Measurements from ENCODE around the gene SRR. TPM values are rescaled to one million over a fixed set of nuclear protein-coding genes. Genes with fewer than 3 reads are reported as not detected.
A peak's percentile ranks its signal among the peaks of the same experiment; 100 is the strongest.

Gene SRR
- total and polyA plus RNA-seq, 5 donors from 2014 or later = 2.9 to 9.2 (median 7.8) TPM

DNA sequence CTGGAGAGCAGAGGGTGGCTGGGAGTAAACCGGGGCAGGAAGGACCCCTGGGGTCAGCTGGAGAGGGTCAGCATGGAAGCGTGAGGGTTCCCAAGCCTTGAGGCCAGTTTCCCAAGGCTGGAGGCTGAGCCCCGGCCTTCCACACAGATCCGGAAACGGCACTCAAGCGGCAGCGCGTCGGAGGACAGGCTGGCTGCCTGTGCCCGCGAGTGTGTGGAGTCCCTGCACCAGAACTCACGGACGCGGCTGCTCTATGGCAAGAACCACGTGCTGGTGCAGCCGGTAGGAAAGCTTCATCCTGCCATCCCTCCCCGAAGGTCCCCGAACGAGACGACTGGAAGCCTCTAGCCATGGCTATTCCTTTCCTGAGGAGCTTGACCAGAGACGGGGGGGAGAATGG is 59.6 kb downstream of the SRR start:
- Histone ChIP-seq H3K27me3 (ENCODE audit: control insufficient read depth, insufficient read depth, low read length) (no peaks in the 10 kb centered on the region), H3K27ac (ENCODE audit: insufficient read depth, low read length, poor library complexity, severe bottlenecking) (no peak overlapping the region), H3K4me1 (ENCODE audit: control insufficient read depth, insufficient read depth, low read length, poor library complexity, severe bottlenecking) (no peaks in the 10 kb centered on the region), H3K9me3 (ENCODE audit: control insufficient read depth in 2 of 2, low read length in 2 of 2) (no peaks in the 10 kb centered on the region), H3K36me3 (ENCODE audit: control insufficient read depth, insufficient read depth, low read length) (peaks cover 4% of the 10 kb centered on the region), H3K4me3 (ENCODE audit: low read depth, low read length) (no peak overlapping the region)
- Mint-ChIP-seq H3K27me3 (no peaks in the 10 kb centered on the region), H3K4me1 (no peaks in the 10 kb centered on the region), H3K27ac (no peak overlapping the region), H3K4me3 (no peak overlapping the region), H3K9me3 (no peaks in the 10 kb centered on the region), H3K36me3 (peaks cover 3% of the 10 kb centered on the region)
- no peak for DNase-seq
- ATAC-seq (ENCODE audit: low read depth in 2 of 2) = no peak

DNA sequence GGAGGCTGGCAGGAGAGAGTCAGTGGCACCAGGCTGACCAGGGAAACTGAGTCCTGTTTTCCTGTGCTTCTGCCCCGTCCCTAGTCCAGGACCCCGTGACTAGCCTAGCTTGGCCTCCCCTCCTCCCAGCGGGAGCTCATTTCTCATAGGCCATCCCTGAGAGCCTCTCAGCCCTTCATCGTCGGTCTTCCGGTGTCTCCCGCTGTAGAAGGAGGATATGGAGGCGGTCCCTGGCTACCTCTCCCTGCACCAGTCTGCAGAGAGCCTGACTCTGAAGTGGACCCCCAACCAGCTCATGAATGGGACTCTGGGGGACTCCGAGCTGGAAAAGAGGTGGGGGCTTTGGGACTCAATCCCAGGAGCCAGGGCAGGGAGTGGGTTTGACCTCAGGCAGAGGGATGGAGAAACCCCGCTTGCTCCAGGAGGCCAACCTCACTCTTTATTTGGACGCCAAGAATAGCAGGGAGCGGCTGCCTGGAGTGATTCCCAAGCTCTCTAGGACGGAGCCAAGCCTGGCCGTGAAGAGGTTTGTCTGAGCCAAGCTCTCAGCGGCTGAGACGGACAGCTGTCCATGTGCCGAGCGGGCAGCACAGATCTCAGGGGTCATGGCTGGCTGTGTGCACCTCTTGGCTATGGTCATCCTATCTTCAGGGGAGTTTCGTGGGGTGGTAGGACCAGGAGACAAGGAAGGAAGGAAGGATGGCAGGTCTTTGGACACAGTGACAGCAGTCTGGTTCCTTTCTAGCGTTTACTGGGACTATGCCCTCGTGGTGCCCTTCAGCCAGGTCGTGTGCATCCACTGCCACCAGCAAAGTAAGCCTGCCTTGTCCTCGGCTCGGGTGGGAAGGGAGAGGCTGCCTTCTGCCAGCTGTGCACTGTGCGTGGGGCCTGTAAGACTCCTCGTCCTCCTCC is 60.4 kb downstream of the SRR start:
- Histone ChIP-seq H3K27me3 (ENCODE audit: control insufficient read depth, insufficient read depth, low read length) (no peaks in the 10 kb centered on the region), H3K36me3 (ENCODE audit: control insufficient read depth, insufficient read depth, low read length) (peaks cover 4% of the 10 kb centered on the region), H3K4me1 (ENCODE audit: control insufficient read depth, insufficient read depth, low read length, poor library complexity, severe bottlenecking) (no peaks in the 10 kb centered on the region), H3K27ac (ENCODE audit: insufficient read depth, low read length, poor library complexity, severe bottlenecking) (no peak overlapping the region), H3K9me3 (ENCODE audit: control insufficient read depth in 2 of 2, low read length in 2 of 2) (no peaks in the 10 kb centered on the region), H3K4me3 (ENCODE audit: low read depth, low read length) (no peak overlapping the region)
- ATAC-seq (ENCODE audit: low read depth in 2 of 2) (no peak), DNase-seq (no peak)
- H3K4me3 Mint-ChIP-seq = no peak overlapping the region
- H3K27ac Mint-ChIP-seq = no peak overlapping the region
- H3K36me3 Mint-ChIP-seq = peaks cover 3% of the 10 kb centered on the region
- H3K4me1 Mint-ChIP-seq = no peaks in the 10 kb centered on the region
- no peaks in the 10 kb centered on the region for H3K9me3 Mint-ChIP-seq
- no peaks in the 10 kb centered on the region for H3K27me3 Mint-ChIP-seq

DNA sequence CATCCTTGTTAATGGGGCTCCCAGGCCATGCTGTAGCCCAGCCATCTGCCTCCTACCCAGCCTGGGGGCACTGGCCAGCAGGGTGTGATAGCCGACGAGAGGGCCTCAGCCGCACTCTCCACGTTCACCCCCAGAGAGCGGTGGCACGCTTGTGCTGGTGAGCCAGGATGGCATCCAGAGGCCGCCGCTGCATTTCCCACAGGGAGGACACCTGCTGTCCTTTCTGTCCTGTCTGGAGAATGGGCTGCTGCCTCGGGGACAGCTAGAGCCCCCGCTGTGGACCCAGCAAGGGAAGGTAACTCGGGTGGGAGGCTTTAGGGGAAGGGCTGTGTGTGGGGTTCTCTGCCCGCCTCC is 61.0 kb downstream of the SRR start:
- H3K36me3 Mint-ChIP-seq = peaks cover 3% of the 10 kb centered on the region

DNA sequence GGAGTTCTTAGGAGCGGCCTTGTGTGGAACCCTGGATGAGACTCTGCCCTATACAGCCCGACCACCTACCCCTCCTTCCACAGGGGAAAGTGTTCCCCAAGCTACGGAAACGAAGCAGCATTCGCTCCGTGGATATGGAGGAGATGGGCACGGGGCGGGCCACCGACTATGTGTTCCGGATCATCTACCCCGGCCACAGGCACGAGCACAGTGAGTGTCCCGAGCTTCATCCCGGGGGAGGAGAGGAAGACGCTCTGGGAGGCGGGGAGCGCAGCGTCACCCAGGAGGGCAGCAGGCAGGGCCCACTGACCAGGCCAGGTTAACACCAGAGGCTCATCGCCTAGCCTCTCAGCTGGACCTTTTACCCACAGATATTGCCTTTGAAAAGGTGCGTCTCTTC is 61.4 kb downstream of the SRR start:
- Histone ChIP-seq H3K27me3 (ENCODE audit: control insufficient read depth, insufficient read depth, low read length) (no peaks in the 10 kb centered on the region), H3K9me3 (ENCODE audit: control insufficient read depth in 2 of 2, low read length in 2 of 2) (no peaks in the 10 kb centered on the region), H3K4me3 (ENCODE audit: low read depth, low read length) (no peak overlapping the region), H3K36me3 (ENCODE audit: control insufficient read depth, insufficient read depth, low read length) (peaks cover 4% of the 10 kb centered on the region), H3K27ac (ENCODE audit: insufficient read depth, low read length, poor library complexity, severe bottlenecking) (no peak overlapping the region), H3K4me1 (ENCODE audit: control insufficient read depth, insufficient read depth, low read length, poor library complexity, severe bottlenecking) (no peaks in the 10 kb centered on the region)
- DNase-seq = no peak
- no peak for ATAC-seq (ENCODE audit: low read depth in 2 of 2)
- Mint-ChIP-seq H3K27ac (no peak overlapping the region), H3K36me3 (peaks cover 3% of the 10 kb centered on the region), H3K4me3 (no peak overlapping the region), H3K4me1 (no peaks in the 10 kb centered on the region), H3K27me3 (no peaks in the 10 kb centered on the region), H3K9me3 (no peaks in the 10 kb centered on the region)

More for the DNA sequence above, 61.0 kb downstream of the SRR start:
- no peak overlapping the region for H3K4me3 ChIP-seq (ENCODE audit: low read depth, low read length)
- H3K4me1 ChIP-seq (ENCODE audit: control insufficient read depth, insufficient read depth, low read length, poor library complexity, severe bottlenecking) = no peaks in the 10 kb centered on the region
- Mint-ChIP-seq H3K27ac (no peak overlapping the region), H3K9me3 (no peaks in the 10 kb centered on the region), H3K4me1 (no peaks in the 10 kb centered on the region), H3K27me3 (no peaks in the 10 kb centered on the region), H3K4me3 (no peak overlapping the region)
- H3K27me3 ChIP-seq (ENCODE audit: control insufficient read depth, insufficient read depth, low read length) = no peaks in the 10 kb centered on the region
- peaks cover 4% of the 10 kb centered on the region for H3K36me3 ChIP-seq (ENCODE audit: control insufficient read depth, insufficient read depth, low read length)
- ATAC-seq (ENCODE audit: low read depth in 2 of 2) (no peak), DNase-seq (no peak)
- H3K27ac ChIP-seq (ENCODE audit: insufficient read depth, low read length, poor library complexity, severe bottlenecking) = no peak overlapping the region
- no peaks in the 10 kb centered on the region for H3K9me3 ChIP-seq (ENCODE audit: control insufficient read depth in 2 of 2, low read length in 2 of 2)

DNA sequence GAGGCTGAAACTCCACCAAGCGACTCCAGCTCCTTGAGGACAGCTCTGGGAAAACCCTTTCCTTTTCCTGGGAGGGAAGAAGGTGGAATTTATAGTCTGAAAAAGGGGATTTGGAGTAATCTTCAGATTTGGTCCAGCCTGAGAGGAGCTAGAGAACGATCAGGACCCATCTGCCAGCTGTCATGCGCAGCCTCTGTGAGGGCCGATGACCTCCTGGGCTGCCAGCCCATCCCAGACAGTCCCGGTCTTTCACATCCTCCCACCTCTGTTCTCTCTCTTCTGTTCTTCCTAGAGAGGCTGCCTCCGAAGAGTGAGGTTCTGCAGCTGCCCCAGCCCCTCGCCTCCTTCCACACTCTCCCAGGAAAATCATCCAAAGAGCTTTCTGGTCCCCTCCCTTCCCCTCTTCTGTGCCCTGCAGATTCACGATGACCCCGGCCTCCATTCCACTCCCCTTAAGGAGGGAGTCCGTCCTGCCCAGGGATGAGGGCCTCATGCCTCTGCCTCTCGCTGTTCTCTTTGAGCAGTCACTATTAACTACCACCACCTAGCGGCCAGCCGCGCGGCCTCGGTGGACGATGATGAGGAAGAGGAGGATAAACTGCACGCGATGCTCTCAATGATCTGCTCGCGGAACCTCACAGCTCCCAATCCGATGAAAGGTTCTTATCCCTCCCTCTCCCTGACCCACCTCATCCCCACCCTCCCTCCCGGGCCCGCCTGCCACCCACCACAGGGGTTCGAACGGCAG is 63.2 kb downstream of the SRR start:
- H3K27ac ChIP-seq (ENCODE audit: insufficient read depth, low read length, poor library complexity, severe bottlenecking) = no peak overlapping the region
- no peak overlapping the region for H3K4me3 Mint-ChIP-seq
- H3K36me3 Mint-ChIP-seq = peaks cover 3% of the 10 kb centered on the region
- DNase-seq (no peak), ATAC-seq (ENCODE audit: low read depth in 2 of 2) (no peak)
- H3K4me3 ChIP-seq (ENCODE audit: low read depth, low read length) = no peak overlapping the region
- no peaks in the 10 kb centered on the region for H3K27me3 ChIP-seq (ENCODE audit: control insufficient read depth, insufficient read depth, low read length)
- no peaks in the 10 kb centered on the region for H3K27me3 Mint-ChIP-seq
- H3K9me3 Mint-ChIP-seq = no peaks in the 10 kb centered on the region
- H3K4me1 Mint-ChIP-seq = no peaks in the 10 kb centered on the region
- peaks cover 4% of the 10 kb centered on the region for H3K36me3 ChIP-seq (ENCODE audit: control insufficient read depth, insufficient read depth, low read length)
- H3K4me1 ChIP-seq (ENCODE audit: control insufficient read depth, insufficient read depth, low read length, poor library complexity, severe bottlenecking) = no peaks in the 10 kb centered on the region
- H3K27ac Mint-ChIP-seq = no peak overlapping the region
- H3K9me3 ChIP-seq (ENCODE audit: control insufficient read depth in 2 of 2, low read length in 2 of 2) = no peaks in the 10 kb centered on the region

DNA sequence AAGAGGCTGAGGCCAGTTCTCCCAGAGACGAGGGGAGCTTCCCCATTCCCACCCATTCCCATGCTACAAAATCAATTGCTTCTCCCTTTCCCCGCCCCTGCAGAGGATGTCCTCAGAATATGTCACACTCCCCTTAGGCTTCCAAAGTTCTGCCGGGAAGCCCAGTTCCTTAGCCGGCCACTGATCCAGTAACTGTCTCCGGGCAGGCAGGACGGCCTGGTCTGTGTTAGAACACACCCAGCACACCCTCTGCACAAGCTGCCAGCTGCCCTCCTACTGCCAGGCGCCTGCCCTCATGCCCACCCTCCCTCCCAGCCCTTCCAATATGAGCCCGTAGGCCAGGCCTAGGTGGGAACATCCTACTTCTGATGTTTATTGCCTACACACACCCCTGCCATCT is 64.6 kb downstream of the SRR start:
- H3K27me3 Mint-ChIP-seq = no peaks in the 10 kb centered on the region
- DNase-seq (no peak), ATAC-seq (ENCODE audit: low read depth in 2 of 2) (no peak)
- Histone ChIP-seq H3K9me3 (ENCODE audit: control insufficient read depth in 2 of 2, low read length in 2 of 2) (no peaks in the 10 kb centered on the region), H3K4me3 (ENCODE audit: low read depth, low read length) (no peak overlapping the region), H3K27me3 (ENCODE audit: control insufficient read depth, insufficient read depth, low read length) (no peaks in the 10 kb centered on the region), H3K36me3 (ENCODE audit: control insufficient read depth, insufficient read depth, low read length) (peaks cover 6% of the 10 kb centered on the region), H3K27ac (ENCODE audit: insufficient read depth, low read length, poor library complexity, severe bottlenecking) (no peak overlapping the region), H3K4me1 (ENCODE audit: control insufficient read depth, insufficient read depth, low read length, poor library complexity, severe bottlenecking) (no peaks in the 10 kb centered on the region)
- H3K27ac Mint-ChIP-seq = no peak overlapping the region
- no peaks in the 10 kb centered on the region for H3K36me3 Mint-ChIP-seq
- no peak overlapping the region for H3K4me3 Mint-ChIP-seq
- no peaks in the 10 kb centered on the region for H3K9me3 Mint-ChIP-seq
- H3K4me1 Mint-ChIP-seq = no peaks in the 10 kb centered on the region

DNA sequence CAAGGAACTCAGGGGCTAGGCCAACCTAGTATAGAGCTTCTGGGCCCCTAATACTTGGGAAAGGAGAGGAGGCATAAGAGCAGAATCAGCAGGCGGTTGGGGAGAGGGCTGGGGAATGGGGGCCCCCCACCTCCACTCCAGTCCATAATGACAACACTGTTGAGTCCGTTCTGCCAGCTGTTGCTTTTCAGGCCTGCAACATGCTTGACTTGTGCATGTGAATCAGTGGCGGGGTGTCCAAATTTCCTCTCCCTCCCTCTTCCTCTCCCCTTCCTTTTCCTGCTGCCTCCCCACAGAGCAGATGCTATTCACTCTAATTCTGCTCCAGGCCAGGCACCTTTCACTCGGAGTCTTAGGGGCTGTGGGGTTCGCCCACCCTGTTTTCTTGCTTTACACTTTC is 65.3 kb downstream of the SRR start:
- Mint-ChIP-seq H3K4me3 (no peak overlapping the region), H3K27me3 (no peaks in the 10 kb centered on the region), H3K36me3 (no peaks in the 10 kb centered on the region), H3K4me1 (no peaks in the 10 kb centered on the region), H3K27ac (peak overlapping the region in 1 of 3 donors; percentile 47), H3K9me3 (no peaks in the 10 kb centered on the region)
- ATAC-seq (ENCODE audit: low read depth in 2 of 2) (no peak), DNase-seq (no peak)
- no peaks in the 10 kb centered on the region for H3K4me1 ChIP-seq (ENCODE audit: control insufficient read depth, insufficient read depth, low read length, poor library complexity, severe bottlenecking)
- H3K36me3 ChIP-seq (ENCODE audit: control insufficient read depth, insufficient read depth, low read length) = peaks cover 9% of the 10 kb centered on the region
- H3K27me3 ChIP-seq (ENCODE audit: control insufficient read depth, insufficient read depth, low read length) = no peaks in the 10 kb centered on the region
- H3K27ac ChIP-seq (ENCODE audit: insufficient read depth, low read length, poor library complexity, severe bottlenecking) = no peak overlapping the region
- no peaks in the 10 kb centered on the region for H3K9me3 ChIP-seq (ENCODE audit: control insufficient read depth in 2 of 2, low read length in 2 of 2)
- no peak overlapping the region for H3K4me3 ChIP-seq (ENCODE audit: low read depth, low read length)
